Activated CD8-positive, alpha-beta memory T cell treated with anti-CD3 and anti-CD28 coated beads, Interleukin-2, amount 50 U/mL, for 1 hour (primary cell): ENCODE data around the gene NDUFB8.

Source experiments
- DNase-seq: peaks from one replicate; pipeline ENCODE4 v3.0.0-alpha.2; 2020; ENCODE audit errors: extremely low read depth

Gene NDUFB8

GRCh38 chr10:100537475-100537874 is 7.8 kb upstream of the NDUFB8 start:
- DNase-seq = no peak

- DNase-seq = peak; percentile 78
Measured at GRCh38 chr10:100535715-100536353, 6.2 kb upstream of the NDUFB8 start, which contains the start of gene HIF1AN. Gene HIF1AN, plus strand, starts transcription at chr10:100535943. Its CDS starts 16 bp downstream, at chr10:100535959.

- DNase-seq = no peak
Measured at GRCh38 chr10:100535338-100535714, 5.7 kb upstream of the NDUFB8 start.

GRCh38 chr10:100534726-100535125 is 5.1 kb upstream of the NDUFB8 start:
- DNase-seq = no peak

- no peak for DNase-seq
Measured at GRCh38 chr10:100531761-100532160, 2.1 kb upstream of the NDUFB8 start.

GRCh38 chr10:100528921-100529474 is 673 bp downstream of the NDUFB8 start:
- DNase-seq = no peak

GRCh38 chr10:100528123-100528886 is 1.4 kb downstream of the NDUFB8 start:
- no peak for DNase-seq

- DNase-seq = no peak
Measured at GRCh38 chr10:100524638-100525037, 5.0 kb downstream of the NDUFB8 start.

- DNase-seq = no peak
Measured at GRCh38 chr10:100524206-100524605, 5.5 kb downstream of the NDUFB8 start.

- no peak for DNase-seq
Measured at GRCh38 chr10:100522945-100523344, 6.7 kb downstream of the NDUFB8 start.

- DNase-seq = no peak
Measured at GRCh38 chr10:100522107-100522801, 7.4 kb downstream of the NDUFB8 start.

- DNase-seq = no peak
Measured at GRCh38 chr10:100520811-100521210, 8.9 kb downstream of the NDUFB8 start.

GRCh38 chr10:100519311-100520051 is 10.2 kb downstream of the NDUFB8 start, which contains the start of gene SEC31B:
Gene SEC31B, minus strand, starts transcription at chr10:100519861. Its CDS starts 2,909 bp downstream, at chr10:100516952.
- DNase-seq = no peak

GRCh38 chr10:100518761-100519241 is 10.9 kb downstream of the NDUFB8 start:
- no peak for DNase-seq

GRCh38 chr10:100516847-100517246 is 12.8 kb downstream of the NDUFB8 start:
- DNase-seq = no peak

- DNase-seq = no peak
Measured at GRCh38 chr10:100515612-100516011, 14.1 kb downstream of the NDUFB8 start.

- peak; percentile 56 for DNase-seq
Measured at GRCh38 chr10:100510533-100511308, 18.9 kb downstream of the NDUFB8 start.

- DNase-seq = no peak
Measured at GRCh38 chr10:100509241-100509840, 20.3 kb downstream of the NDUFB8 start.

- DNase-seq = no peak
Measured at GRCh38 chr10:100508691-100509150, 20.9 kb downstream of the NDUFB8 start.

GRCh38 chr10:100508266-100508665 is 21.4 kb downstream of the NDUFB8 start:
- no peak for DNase-seq
